RPMI7951 (cell line): Measurements from ENCODE around the gene FHIT. TPM values are rescaled to one million over a fixed set of nuclear protein-coding genes. Genes with fewer than 3 reads are reported as not detected.

Experiments
- DNase-seq: peaks from one replicate; pipeline ENCODE4 v3.0.0-alpha.2; 2012; ENCODE audit warnings: low read depth
- total RNA-seq: library from RNA; depleted of rRNA; stranded (reverse); fragments of >200 nt; shearing (Covaris generic); gene quantifications from 2 replicates; pipeline ENCODE4 v1.2.3, GENCODE V29; 2014

The FHIT gene
- total RNA-seq, 1 experiment from 2014 or later: 2.4 TPM

- no peak for DNase-seq
Measured at GRCh38 chr3:60000311-60001105, 1250.7 kb downstream of the FHIT start.

GRCh38 chr3:59998058-59998457, 1253.2 kb downstream of the FHIT start:
- DNase-seq: no peak

GRCh38 chr3:59997583-59997982, 1253.7 kb downstream of the FHIT start:
- no peak for DNase-seq

GRCh38 chr3:59996056-59996455, 1255.2 kb downstream of the FHIT start:
- DNase-seq: no peak

GRCh38 chr3:59995563-59995962, 1255.7 kb downstream of the FHIT start:
- DNase-seq: no peak

GRCh38 chr3:59994732-59995304, 1256.4 kb downstream of the FHIT start:
- DNase-seq: no peak

- DNase-seq: no peak
Measured at GRCh38 chr3:59992578-59992977, 1258.7 kb downstream of the FHIT start.

- DNase-seq: no peak
Measured at GRCh38 chr3:59990915-59991314, 1260.3 kb downstream of the FHIT start.

GRCh38 chr3:59982510-59982909, 1268.7 kb downstream of the FHIT start:
- DNase-seq: no peak

GRCh38 chr3:59981377-59981776, 1269.9 kb downstream of the FHIT start:
- DNase-seq: no peak

- no peak for DNase-seq
Measured at GRCh38 chr3:59980576-59980975, 1270.7 kb downstream of the FHIT start.

GRCh38 chr3:59979542-59979941, 1271.7 kb downstream of the FHIT start:
- no peak for DNase-seq

- DNase-seq: no peak
Measured at GRCh38 chr3:59978979-59979378, 1272.3 kb downstream of the FHIT start.

GRCh38 chr3:59970796-59971195, 1280.5 kb downstream of the FHIT start:
- DNase-seq: no peak

GRCh38 chr3:59970376-59970775, 1280.9 kb downstream of the FHIT start:
- DNase-seq: no peak

- no peak for DNase-seq
Measured at GRCh38 chr3:59968513-59969045, 1282.7 kb downstream of the FHIT start.

GRCh38 chr3:59963676-59964075, 1287.6 kb downstream of the FHIT start:
- DNase-seq: no peak

GRCh38 chr3:59957150-59957549, 1294.1 kb downstream of the FHIT start:
- no peak for DNase-seq

GRCh38 chr3:59953104-59953503, 1298.1 kb downstream of the FHIT start:
- DNase-seq: no peak

GRCh38 chr3:59949311-59949710, 1301.9 kb downstream of the FHIT start:
- DNase-seq: no peak

- DNase-seq: no peak
Measured at GRCh38 chr3:59946401-59946800, 1304.9 kb downstream of the FHIT start.

- no peak for DNase-seq
Measured at GRCh38 chr3:59940718-59941117, 1310.5 kb downstream of the FHIT start.

GRCh38 chr3:59939826-59940426, 1311.3 kb downstream of the FHIT start:
- DNase-seq: no peak
